ENCODE results near the gene XCR1.

XCR1 gene

GRCh38 chr3:45981346-45982074 lies 45.8 kb downstream of the XCR1 start:
- DNase-seq (ENCODE audit: low spot score): no peak

- no peak for DNase-seq (ENCODE audit: low spot score)
Observed at GRCh38 chr3:45980819-45981218, 46.5 kb downstream of the XCR1 start.

DNA sequence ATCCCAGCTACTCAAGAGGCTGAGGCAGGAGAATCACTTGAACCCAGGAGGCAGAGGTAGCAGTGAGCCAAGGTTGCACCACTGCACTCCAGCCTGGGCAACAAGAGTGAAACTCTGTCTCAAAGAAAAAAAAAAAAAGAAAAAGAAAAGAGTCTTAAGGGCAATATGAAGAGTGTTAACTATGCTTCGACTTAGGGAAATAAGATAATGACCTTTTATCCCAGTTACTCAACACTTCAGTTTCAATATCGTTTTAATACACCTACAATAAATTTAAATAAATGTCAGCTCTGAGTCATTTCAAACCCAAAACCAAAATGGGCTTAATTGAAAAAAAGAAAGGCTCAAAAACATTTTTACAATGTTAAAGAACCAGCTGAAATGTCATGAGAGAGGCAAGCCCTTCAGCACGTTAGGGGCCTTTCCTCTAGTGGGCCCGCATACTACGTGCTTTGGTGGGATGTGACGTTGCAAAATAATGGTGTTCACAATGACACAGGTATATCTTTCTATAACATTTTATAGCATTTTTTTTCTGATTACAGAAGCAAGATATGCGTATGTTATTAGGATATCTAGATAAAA lies 47.0 kb downstream of the XCR1 start:
- no peak for DNase-seq (ENCODE audit: low spot score)

GRCh38 chr3:45979378-45979777 lies 47.9 kb downstream of the XCR1 start:
- no peak for DNase-seq (ENCODE audit: low spot score)

DNA sequence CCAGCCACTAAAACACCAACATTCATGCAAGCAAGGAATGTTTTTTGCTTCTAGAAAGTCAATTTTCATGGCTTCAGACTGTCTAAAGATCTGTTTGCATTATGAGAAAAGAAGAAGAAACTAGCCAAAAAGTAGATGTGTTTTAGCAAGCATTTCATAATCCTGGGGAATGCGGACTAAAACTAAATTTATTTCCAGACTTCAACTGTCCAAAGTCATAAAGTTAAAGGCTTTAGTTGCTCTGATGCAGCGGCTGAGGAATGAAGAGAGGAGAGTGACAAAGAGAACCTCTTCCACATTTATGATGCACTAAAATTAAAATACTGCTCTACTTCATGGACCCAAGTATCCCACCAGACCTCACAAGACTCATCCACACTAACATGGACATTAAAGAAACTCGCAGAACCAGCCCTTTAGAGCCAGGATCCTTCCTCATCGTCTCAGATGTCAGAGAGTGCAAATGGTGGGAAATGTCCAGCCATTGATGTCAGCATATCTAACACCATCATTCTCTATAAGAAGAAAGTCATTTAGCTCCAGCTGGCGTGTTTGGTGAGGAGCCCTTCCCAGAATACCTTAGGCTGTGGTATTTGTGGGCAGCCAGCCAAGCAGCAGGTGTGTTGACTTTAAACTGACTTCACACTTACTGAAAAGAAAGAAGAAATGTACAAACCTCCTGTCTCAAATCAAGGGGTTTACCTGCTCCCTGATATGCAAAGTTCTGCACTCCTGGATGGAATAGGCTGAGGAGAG lies 49.1 kb downstream of the XCR1 start:
- no peak for DNase-seq (ENCODE audit: low spot score)

GRCh38 chr3:45976191-45977091 lies 50.8 kb downstream of the XCR1 start:
- no peak for DNase-seq (ENCODE audit: low spot score)

DNA sequence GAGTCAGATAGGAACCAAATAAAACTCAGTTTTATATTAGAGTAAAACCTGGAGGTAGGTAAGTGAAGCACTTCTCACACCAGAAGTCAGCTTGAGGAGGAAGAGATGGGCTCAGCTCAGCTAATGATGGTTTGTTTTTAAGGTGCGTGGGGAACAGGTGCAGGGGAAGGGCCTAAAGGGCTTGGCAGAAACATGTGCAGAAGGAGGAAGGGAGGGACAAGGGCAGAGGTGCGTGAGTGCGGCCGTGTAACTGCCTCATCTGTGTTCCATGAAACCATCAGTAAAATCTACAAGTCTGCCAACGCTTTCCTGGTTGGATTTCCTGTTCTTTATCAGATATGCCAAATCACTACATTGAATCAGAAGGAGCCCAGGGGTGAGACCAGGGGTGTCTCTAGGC lies 51.6 kb downstream of the XCR1 start:
- no peak for DNase-seq (ENCODE audit: low spot score)

DNA sequence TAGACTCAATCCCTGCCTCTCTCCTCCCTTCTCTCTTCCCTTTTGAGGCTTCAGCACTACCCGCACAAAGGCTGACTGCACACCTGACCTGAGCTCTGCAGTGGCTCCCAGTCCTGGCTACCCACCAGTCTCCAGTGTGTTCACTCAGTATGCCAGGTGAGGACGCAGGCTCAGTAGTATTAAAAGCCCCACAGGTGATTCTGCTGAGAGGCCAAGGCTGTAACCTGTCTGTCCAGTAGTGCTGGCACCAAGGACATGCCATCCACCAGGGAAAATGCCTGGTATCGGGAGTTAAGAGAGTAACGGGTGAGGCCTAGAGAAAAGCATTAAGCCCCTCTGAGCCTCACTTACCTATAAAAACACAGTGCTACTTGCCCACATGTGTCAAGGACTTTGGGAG lies 52.6 kb downstream of the XCR1 start:
- DNase-seq (ENCODE audit: low spot score): no peak

DNA sequence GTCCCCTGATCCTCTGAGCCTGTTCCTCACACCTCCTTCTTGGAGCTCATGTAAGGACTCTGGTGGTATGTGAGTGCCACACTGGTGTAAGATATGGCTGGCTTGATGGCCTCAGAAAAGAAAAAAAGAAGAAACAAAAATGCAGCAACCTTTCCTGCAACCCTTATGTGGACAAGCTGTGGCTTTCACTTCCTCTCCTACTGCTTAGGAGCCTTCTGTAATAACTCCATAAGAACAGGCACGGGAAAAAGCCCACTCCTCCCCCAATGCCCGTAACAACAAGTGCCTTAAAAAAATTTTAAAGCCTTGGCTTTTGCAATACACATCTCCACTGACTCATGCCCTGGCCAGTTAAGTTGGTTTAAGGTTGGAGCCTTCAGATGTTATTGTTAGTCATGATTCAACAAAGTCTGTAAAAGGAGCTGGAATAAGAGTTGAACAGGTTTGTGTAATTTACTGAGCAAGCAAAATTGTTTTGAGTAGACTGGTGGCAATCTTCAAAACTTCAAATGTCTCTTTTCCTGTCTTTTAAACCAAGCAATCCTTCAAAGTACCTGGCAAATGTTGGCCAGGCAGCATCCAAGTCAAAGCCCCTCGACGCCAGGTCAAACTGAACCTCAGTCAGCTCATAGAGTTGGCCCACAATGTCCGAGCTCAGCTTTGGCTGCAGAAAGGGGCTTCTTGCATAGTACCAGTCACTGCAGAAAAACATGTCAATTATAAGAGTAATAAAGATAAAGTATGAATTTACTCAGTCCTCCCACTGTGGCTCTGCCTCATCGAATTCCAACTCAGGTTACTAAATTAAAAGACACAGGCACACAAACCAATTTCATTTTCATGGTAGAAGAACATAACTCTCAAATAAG lies 54.5 kb downstream of the XCR1 start:
- DNase-seq (ENCODE audit: low spot score): no peak

GRCh38 chr3:45969953-45970352 lies 57.3 kb downstream of the XCR1 start:
- DNase-seq (ENCODE audit: low spot score): no peak

DNA sequence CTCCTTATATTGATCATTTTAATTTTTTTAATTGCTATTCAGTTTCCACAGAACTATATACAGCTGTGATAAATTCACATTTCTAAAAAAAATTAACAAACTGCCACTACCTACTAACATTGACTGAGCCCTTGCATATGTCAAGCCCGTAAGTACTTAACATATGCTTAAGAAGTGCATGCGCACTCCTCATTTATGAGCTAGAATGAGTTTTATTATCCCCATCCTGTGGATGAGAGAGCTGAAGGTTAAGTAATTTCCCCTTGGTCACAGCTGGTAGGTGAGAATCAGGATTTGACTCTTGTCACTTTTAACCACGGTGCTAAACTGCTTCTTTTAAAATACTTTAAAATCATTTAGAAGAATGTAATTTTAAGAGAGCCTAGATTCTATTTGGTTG lies 58.2 kb downstream of the XCR1 start:
- DNase-seq (ENCODE audit: low spot score): no peak

GRCh38 chr3:45968706-45969105 lies 58.6 kb downstream of the XCR1 start:
- no peak for DNase-seq (ENCODE audit: low spot score)

GRCh38 chr3:45968149-45968548 lies 59.1 kb downstream of the XCR1 start:
- no peak for DNase-seq (ENCODE audit: low spot score)

DNA sequence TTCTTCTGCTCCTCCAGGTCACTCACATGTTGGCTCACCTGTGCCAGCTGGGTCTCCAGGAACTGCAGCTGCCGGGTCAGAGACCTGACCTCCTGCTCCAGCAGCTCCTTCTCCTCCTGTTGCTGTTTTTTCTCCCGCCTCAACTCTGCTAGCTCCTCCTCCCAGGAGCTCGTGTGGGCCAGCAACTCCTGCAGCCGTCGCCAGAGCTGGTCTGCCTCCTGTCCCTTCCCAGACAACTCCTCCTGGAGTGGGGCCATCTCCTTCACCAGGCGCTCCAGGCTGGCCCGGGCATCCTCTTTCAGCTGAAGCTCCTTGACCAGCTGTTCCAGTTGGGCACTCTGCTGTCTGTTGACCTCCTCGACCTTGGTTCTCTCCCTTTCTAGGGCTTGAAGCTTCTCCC lies 59.6 kb downstream of the XCR1 start:
- no peak for DNase-seq (ENCODE audit: low spot score)
